ENCODE data around the gene TOP2B. TPM values are rescaled to one million over a fixed set of nuclear protein-coding genes. Genes with fewer than 3 reads are reported as not detected.
A peak's percentile ranks its signal among the peaks of the same experiment; 100 is the strongest.

TOP2B gene
- total and polyA plus RNA-seq, 9 of the 15 experiments (the other 6 are each of a cell fraction or from before 2014, with no cell fraction given) = 45.3 to 186 (median 134) TPM

DNA sequence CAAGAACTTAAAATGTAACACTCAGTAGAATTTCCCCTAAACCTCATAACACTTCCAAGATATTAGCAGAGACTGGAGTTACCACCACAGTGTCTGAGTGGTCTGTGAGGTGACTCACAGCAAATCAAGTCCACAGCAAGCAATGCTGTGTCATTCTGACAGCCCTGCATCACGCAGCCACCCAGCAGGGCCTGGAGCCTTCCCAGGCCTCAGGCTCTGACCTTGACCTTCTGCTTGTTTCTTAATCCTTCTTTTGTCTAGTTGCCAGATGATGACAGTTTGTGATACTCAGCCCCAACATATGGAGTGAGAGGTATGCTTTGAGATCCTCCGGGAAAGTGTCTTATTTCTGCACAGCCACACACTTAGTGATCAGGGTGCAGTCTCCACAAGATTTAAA is 82.5 kb downstream of the TOP2B start (continued):
- TF ChIP-seq ZNF764 (CRISPR knock-in tag; IDR thresholded peaks at IDR 0.05; ENCODE audit: low read depth) = no peak
- TF ChIP-seq ZNF197 (CRISPR knock-in tag; IDR thresholded peaks at IDR 0.05; ENCODE audit: low read depth) = no peak
- TF ChIP-seq, protein P1, sequence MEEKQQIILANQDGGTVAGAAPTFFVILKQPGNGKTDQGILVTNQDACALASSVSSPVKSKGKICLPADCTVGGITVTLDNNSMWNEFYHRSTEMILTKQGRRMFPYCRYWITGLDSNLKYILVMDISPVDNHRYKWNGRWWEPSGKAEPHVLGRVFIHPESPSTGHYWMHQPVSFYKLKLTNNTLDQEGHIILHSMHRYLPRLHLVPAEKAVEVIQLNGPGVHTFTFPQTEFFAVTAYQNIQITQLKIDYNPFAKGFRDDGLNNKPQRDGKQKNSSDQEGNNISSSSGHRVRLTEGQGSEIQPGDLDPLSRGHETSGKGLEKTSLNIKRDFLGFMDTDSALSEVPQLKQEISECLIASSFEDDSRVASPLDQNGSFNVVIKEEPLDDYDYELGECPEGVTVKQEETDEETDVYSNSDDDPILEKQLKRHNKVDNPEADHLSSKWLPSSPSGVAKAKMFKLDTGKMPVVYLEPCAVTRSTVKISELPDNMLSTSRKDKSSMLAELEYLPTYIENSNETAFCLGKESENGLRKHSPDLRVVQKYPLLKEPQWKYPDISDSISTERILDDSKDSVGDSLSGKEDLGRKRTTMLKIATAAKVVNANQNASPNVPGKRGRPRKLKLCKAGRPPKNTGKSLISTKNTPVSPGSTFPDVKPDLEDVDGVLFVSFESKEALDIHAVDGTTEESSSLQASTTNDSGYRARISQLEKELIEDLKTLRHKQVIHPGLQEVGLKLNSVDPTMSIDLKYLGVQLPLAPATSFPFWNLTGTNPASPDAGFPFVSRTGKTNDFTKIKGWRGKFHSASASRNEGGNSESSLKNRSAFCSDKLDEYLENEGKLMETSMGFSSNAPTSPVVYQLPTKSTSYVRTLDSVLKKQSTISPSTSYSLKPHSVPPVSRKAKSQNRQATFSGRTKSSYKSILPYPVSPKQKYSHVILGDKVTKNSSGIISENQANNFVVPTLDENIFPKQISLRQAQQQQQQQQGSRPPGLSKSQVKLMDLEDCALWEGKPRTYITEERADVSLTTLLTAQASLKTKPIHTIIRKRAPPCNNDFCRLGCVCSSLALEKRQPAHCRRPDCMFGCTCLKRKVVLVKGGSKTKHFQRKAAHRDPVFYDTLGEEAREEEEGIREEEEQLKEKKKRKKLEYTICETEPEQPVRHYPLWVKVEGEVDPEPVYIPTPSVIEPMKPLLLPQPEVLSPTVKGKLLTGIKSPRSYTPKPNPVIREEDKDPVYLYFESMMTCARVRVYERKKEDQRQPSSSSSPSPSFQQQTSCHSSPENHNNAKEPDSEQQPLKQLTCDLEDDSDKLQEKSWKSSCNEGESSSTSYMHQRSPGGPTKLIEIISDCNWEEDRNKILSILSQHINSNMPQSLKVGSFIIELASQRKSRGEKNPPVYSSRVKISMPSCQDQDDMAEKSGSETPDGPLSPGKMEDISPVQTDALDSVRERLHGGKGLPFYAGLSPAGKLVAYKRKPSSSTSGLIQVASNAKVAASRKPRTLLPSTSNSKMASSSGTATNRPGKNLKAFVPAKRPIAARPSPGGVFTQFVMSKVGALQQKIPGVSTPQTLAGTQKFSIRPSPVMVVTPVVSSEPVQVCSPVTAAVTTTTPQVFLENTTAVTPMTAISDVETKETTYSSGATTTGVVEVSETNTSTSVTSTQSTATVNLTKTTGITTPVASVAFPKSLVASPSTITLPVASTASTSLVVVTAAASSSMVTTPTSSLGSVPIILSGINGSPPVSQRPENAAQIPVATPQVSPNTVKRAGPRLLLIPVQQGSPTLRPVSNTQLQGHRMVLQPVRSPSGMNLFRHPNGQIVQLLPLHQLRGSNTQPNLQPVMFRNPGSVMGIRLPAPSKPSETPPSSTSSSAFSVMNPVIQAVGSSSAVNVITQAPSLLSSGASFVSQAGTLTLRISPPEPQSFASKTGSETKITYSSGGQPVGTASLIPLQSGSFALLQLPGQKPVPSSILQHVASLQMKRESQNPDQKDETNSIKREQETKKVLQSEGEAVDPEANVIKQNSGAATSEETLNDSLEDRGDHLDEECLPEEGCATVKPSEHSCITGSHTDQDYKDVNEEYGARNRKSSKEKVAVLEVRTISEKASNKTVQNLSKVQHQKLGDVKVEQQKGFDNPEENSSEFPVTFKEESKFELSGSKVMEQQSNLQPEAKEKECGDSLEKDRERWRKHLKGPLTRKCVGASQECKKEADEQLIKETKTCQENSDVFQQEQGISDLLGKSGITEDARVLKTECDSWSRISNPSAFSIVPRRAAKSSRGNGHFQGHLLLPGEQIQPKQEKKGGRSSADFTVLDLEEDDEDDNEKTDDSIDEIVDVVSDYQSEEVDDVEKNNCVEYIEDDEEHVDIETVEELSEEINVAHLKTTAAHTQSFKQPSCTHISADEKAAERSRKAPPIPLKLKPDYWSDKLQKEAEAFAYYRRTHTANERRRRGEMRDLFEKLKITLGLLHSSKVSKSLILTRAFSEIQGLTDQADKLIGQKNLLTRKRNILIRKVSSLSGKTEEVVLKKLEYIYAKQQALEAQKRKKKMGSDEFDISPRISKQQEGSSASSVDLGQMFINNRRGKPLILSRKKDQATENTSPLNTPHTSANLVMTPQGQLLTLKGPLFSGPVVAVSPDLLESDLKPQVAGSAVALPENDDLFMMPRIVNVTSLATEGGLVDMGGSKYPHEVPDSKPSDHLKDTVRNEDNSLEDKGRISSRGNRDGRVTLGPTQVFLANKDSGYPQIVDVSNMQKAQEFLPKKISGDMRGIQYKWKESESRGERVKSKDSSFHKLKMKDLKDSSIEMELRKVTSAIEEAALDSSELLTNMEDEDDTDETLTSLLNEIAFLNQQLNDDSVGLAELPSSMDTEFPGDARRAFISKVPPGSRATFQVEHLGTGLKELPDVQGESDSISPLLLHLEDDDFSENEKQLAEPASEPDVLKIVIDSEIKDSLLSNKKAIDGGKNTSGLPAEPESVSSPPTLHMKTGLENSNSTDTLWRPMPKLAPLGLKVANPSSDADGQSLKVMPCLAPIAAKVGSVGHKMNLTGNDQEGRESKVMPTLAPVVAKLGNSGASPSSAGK (IDR thresholded peaks at IDR 0.05) = no peak
- TF ChIP-seq SIN3A (IDR thresholded peaks at IDR 0.05; ENCODE audit: borderline replicate concordance in 2 of 2, control insufficient read depth in 1 of 2, low read depth in 2 of 2, low read length in 2 of 2) = no peak
- TF ChIP-seq PCBP2 (IDR thresholded peaks at IDR 0.05; ENCODE audit: low read depth, low read length, poor library complexity, severe bottlenecking) = no peak
- TF ChIP-seq ATF7 (IDR thresholded peaks at IDR 0.05) = peak; percentile 76; the same call in 1 of the 2 replicates
- TF ChIP-seq, protein P2, sequence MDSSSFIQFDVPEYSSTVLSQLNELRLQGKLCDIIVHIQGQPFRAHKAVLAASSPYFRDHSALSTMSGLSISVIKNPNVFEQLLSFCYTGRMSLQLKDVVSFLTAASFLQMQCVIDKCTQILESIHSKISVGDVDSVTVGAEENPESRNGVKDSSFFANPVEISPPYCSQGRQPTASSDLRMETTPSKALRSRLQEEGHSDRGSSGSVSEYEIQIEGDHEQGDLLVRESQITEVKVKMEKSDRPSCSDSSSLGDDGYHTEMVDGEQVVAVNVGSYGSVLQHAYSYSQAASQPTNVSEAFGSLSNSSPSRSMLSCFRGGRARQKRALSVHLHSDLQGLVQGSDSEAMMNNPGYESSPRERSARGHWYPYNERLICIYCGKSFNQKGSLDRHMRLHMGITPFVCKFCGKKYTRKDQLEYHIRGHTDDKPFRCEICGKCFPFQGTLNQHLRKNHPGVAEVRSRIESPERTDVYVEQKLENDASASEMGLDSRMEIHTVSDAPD (CRISPR knock-in tag; IDR thresholded peaks at IDR 0.05) = no peak
- TF ChIP-seq CBFB (CRISPR knock-in tag; IDR thresholded peaks at IDR 0.05) = no peak
- no peak for TF ChIP-seq PHB2 (IDR thresholded peaks at IDR 0.05; ENCODE audit: low read depth)
- no peak for TF ChIP-seq MEF2D (tag; conservative IDR thresholded peaks at IDR 0.05; ENCODE audit: low read depth)
- TF ChIP-seq, protein P3, sequence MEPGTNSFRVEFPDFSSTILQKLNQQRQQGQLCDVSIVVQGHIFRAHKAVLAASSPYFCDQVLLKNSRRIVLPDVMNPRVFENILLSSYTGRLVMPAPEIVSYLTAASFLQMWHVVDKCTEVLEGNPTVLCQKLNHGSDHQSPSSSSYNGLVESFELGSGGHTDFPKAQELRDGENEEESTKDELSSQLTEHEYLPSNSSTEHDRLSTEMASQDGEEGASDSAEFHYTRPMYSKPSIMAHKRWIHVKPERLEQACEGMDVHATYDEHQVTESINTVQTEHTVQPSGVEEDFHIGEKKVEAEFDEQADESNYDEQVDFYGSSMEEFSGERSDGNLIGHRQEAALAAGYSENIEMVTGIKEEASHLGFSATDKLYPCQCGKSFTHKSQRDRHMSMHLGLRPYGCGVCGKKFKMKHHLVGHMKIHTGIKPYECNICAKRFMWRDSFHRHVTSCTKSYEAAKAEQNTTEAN (CRISPR knock-in tag; IDR thresholded peaks at IDR 0.05) = no peak
- TF ChIP-seq ZNF239 (CRISPR knock-in tag; IDR thresholded peaks at IDR 0.05) = no peak
- no peak for TF ChIP-seq KAT7 (CRISPR knock-in tag; IDR thresholded peaks at IDR 0.05; ENCODE audit: borderline replicate concordance)
